Thoracic aorta (tissue), 2 donors: Measurements from ENCODE around the gene NPB. TPM values are rescaled to one million over a fixed set of nuclear protein-coding genes. Genes with fewer than 3 reads are reported as not detected.

Source experiments
- ATAC-seq: fragments of 150-250 bp; one replicate; pipeline ENCODE4 v1.8.0; 2017; ENCODE audit warnings: low read depth; ENCODE audit not compliant: insufficient number of reproducible peaks, low FRiP score
- DNase-seq: peaks from one replicate; pipeline ENCODE4 v3.0.0-alpha.2; 2020; ENCODE audit warnings: low spot score
- H3K27ac ChIP-seq, 2 donors: fragments of 200-600 bp; sonication (generic); 1 replicate in 1 of 2; 2 replicates in 1 of 2; pipeline ENCODE4 v1.5.1; 2016; ENCODE audit warnings: mild to moderate bottlenecking in 2 of 2, moderate library complexity in 2 of 2
- H3K27me3 ChIP-seq: fragments of 200-600 bp; sonication (generic); replicated peaks from 2 replicates; pipeline ENCODE4 v1.6.0; 2016; ENCODE audit warnings: mild to moderate bottlenecking; ENCODE audit not compliant: insufficient read depth
- H3K36me3 ChIP-seq: fragments of 200-600 bp; sonication (generic); one replicate; pipeline ENCODE4 v1.5.1; 2016
- H3K4me1 ChIP-seq, 2 donors: fragments of 200-600 bp; sonication (generic); 1 replicate in 1 of 2; 2 replicates in 1 of 2; pipeline versions ENCODE4 v1.5.1 to v1.6.0; 2016; ENCODE audit warnings: low read depth in 2 of 2, mild to moderate bottlenecking in 1 of 2; ENCODE audit not compliant: control insufficient read depth in 1 of 2
- H3K4me3 ChIP-seq: fragments of 200-600 bp; sonication (generic); 2 replicates; pipeline ENCODE4 v1.5.1; 2016; ENCODE audit warnings: mild to moderate bottlenecking
- H3K9me3 ChIP-seq: fragments of 200-600 bp; sonication (generic); 2 replicates; pipeline ENCODE4 v1.5.1; 2016
- total RNA-seq, 2 donors: library from RNA; depleted of rRNA; stranded (reverse); fragments of >200 nt; gene quantifications; one replicate each; pipeline versions ENCODE4 v1.1.0 to v1.2.3, GENCODE V29; 2016
- TF ChIP-seq, protein P1 (sequence below): fragments of 200-600 bp; sonication (generic); IDR thresholded peaks from one replicate; pipeline ENCODE4 v1.5.1; 2019; ENCODE audit warnings: antibody characterized with exemption

NPB gene
- total RNA-seq, 2 donors from 2014 or later: 0.35 to 2.6 TPM

DNA sequence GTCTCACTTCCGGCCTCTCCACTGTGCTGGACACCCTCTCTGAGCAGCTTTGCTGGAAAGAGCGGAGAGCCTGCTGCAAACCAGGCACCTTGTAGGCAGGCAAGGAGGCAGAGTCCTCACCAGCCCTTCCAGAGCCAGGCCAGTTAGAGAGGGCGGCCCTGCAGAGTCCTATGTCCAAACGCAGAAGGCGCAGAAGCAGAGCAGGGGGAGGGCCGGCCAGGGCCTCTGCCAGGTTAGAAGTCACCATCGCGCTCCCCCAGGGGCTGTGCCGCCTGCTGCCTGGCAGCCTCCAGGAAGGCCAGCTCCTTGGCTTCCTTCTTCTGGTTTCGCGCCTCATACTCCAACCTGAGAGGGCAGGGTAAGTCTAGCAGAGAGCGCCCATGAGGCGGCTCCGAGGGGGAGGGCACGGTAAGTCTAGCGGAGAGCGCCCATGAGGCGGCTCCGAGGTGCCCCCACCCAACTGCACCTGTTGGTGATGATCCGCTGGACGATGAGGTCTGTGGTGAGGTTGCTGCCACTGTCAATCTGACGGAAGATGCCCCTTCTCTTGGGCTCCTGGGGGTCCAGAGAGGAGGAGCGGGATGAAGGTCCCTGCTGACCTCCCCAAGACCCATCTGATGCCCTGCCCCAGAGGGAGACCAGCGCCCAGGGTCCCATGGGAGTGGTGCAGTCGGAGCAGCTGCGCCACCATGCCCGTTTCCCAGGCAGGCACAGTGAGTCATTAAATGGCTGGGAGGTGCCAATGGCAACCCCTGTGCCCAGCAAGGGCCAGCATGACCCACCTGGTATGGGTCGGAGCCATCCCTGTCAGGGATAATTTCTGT lies 2.8 kb downstream of the NPB start:
- ATAC-seq: no peak

GRCh38 chr17:81905424-81905875 lies 3.4 kb downstream of the NPB start:
- Histone ChIP-seq H3K27me3 (no peaks in the 10 kb centered on the region), H3K9me3 (no peaks in the 10 kb centered on the region), H3K4me1 (peaks cover 14 to 19% of the 10 kb centered on the region in 2 donors), H3K36me3 (peaks cover under 1% of the 10 kb centered on the region), H3K4me3 (no peak overlapping the region), H3K27ac (no peak overlapping the region)
- TF ChIP-seq, protein P1, sequence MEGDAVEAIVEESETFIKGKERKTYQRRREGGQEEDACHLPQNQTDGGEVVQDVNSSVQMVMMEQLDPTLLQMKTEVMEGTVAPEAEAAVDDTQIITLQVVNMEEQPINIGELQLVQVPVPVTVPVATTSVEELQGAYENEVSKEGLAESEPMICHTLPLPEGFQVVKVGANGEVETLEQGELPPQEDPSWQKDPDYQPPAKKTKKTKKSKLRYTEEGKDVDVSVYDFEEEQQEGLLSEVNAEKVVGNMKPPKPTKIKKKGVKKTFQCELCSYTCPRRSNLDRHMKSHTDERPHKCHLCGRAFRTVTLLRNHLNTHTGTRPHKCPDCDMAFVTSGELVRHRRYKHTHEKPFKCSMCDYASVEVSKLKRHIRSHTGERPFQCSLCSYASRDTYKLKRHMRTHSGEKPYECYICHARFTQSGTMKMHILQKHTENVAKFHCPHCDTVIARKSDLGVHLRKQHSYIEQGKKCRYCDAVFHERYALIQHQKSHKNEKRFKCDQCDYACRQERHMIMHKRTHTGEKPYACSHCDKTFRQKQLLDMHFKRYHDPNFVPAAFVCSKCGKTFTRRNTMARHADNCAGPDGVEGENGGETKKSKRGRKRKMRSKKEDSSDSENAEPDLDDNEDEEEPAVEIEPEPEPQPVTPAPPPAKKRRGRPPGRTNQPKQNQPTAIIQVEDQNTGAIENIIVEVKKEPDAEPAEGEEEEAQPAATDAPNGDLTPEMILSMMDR: no peak
- ATAC-seq: no peak
- no peak for DNase-seq

More for the DNA sequence above, 2.8 kb downstream of the NPB start:
- peaks cover 9 to 13% of the 10 kb centered on the region in 2 donors for H3K4me1 ChIP-seq
- no peaks in the 10 kb centered on the region for H3K27me3 ChIP-seq
- H3K9me3 ChIP-seq: no peaks in the 10 kb centered on the region
- no peak for DNase-seq
- H3K27ac ChIP-seq: no peak overlapping the region
- H3K4me3 ChIP-seq: no peak overlapping the region
- H3K36me3 ChIP-seq: peaks cover 7% of the 10 kb centered on the region
- TF ChIP-seq, protein P1: no peak

DNA sequence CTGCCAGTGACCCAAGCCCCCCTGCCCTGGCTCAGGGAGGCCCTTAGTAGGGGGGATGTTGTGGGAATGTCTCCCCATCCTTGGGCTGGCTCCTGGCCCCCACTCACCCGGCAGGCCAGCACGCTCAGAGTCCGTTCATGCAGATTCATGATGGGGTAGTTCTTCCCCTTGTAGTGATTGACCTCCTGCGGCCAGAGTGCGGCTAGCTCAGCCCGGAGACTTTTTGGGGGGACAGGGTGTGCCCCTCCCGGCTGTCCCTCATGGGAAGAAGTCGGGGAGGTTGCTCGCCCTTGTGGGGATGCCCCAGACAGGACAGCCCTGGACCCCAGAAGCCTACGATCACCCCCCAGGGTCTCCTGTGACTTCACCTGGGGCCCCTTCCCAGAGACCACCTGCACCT lies 4.0 kb downstream of the NPB start:
- H3K4me3 ChIP-seq: no peak overlapping the region
- H3K4me1 ChIP-seq: peaks cover 15 to 23% of the 10 kb centered on the region in 2 donors
- H3K9me3 ChIP-seq: no peaks in the 10 kb centered on the region
- H3K27ac ChIP-seq: no peak overlapping the region
- ATAC-seq (no peak), DNase-seq (no peak)
- H3K27me3 ChIP-seq: no peaks in the 10 kb centered on the region
- no peaks in the 10 kb centered on the region for H3K36me3 ChIP-seq
- TF ChIP-seq, protein P1: no peak

- Histone ChIP-seq H3K4me3 (no peak overlapping the region), H3K27me3 (no peaks in the 10 kb centered on the region), H3K27ac (no peak overlapping the region), H3K9me3 (no peaks in the 10 kb centered on the region), H3K36me3 (no peaks in the 10 kb centered on the region), H3K4me1 (peaks cover 13 to 20% of the 10 kb centered on the region in 2 donors)
- TF ChIP-seq, protein P1: no peak
- ATAC-seq: no peak
- no peak for DNase-seq
These were observed 4.6 kb downstream of the NPB start for GRCh38 chr17:81906476-81907218.
